H1 (cell line): ENCODE results near the gene PDK2.

Experiments
- RAD21 ChIP-seq, 2 experiments: IDR thresholded peaks in 1 of 2; conservative IDR thresholded peaks in 1 of 2; 2 replicates each; pipeline ENCODE4 v1.6.1; 2011; ENCODE audit warnings: low read depth in 2 of 2, low read length in 2 of 2, improper control_type of control experiment in 1 of 2, inconsistent platforms in 1 of 2, mild to moderate bottlenecking in 1 of 2, moderate library complexity in 1 of 2
- SIN3A ChIP-seq, 2 experiments: IDR thresholded peaks in 1 of 2; conservative IDR thresholded peaks in 1 of 2; 2 replicates each; pipeline ENCODE4 v1.6.1; 2011 to 2012; ENCODE audit warnings: low read length in 2 of 2, improper control_type of control experiment in 1 of 2, low read depth in 1 of 2, mild to moderate bottlenecking in 1 of 2
- TF ChIP-seq, protein P1 (sequence below), 3 experiments: IDR thresholded peaks; 1 replicate in 2 of 3; 2 replicates in 1 of 3; pipeline versions ENCODE4 v1.5.1 to v1.6.1; 2011; ENCODE audit warnings: low read length in 3 of 3, mild to moderate bottlenecking in 3 of 3, inconsistent platforms in 2 of 3, low read depth in 1 of 3, moderate library complexity in 1 of 3; ENCODE audit not compliant: insufficient read depth in 1 of 3; ENCODE audit errors: control extremely low read depth in 1 of 3

DNA sequence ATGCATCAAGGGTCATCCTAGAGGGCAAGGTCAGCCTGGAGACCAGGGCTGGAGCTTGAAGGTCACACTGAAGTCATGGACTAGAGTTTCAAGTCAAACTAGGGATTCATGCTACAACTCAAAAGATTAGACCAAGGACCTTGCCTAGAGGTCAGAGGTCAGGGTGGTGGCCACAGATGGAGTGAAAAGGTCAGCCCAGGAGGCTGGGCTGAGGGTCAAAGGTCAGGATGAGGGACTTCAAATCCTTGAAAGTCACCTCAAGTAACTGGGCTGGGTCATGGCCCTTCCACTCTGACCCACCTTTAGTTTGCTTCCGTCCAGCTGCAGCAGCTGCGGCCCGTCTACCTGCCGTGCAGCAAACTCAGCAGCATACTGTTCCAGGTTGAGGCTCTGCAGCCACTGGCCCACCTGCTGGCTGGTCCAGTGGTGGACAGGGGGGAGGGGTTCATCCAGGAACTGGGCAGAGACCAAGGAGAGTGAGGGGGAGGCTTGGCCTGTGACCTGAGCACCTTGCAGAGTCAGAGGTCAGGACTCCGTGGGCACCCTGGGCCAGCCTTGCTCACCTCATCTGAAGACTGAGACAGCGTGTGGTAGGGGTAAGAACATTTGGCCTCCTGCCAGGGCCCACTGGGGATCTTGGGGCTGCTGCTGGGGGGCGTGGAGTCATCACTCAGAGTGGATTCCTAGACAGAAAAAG, 18.6 kb downstream of the PDK2 start:
- no peak for TF ChIP-seq SIN3A (conservative IDR thresholded peaks at IDR 0.05 in 1 of 2, IDR thresholded peaks at IDR 0.05 in 1 of 2; ENCODE audit: low read depth in 1 of 2, low read length in 2 of 2)
- TF ChIP-seq, protein P1, sequence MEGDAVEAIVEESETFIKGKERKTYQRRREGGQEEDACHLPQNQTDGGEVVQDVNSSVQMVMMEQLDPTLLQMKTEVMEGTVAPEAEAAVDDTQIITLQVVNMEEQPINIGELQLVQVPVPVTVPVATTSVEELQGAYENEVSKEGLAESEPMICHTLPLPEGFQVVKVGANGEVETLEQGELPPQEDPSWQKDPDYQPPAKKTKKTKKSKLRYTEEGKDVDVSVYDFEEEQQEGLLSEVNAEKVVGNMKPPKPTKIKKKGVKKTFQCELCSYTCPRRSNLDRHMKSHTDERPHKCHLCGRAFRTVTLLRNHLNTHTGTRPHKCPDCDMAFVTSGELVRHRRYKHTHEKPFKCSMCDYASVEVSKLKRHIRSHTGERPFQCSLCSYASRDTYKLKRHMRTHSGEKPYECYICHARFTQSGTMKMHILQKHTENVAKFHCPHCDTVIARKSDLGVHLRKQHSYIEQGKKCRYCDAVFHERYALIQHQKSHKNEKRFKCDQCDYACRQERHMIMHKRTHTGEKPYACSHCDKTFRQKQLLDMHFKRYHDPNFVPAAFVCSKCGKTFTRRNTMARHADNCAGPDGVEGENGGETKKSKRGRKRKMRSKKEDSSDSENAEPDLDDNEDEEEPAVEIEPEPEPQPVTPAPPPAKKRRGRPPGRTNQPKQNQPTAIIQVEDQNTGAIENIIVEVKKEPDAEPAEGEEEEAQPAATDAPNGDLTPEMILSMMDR (IDR thresholded peaks at IDR 0.05; ENCODE audit: control extremely low read depth in 1 of 3, insufficient read depth in 1 of 3, low read depth in 1 of 3, low read length in 3 of 3), result no peak
- TF ChIP-seq RAD21 (IDR thresholded peaks at IDR 0.05 in 1 of 2, conservative IDR thresholded peaks at IDR 0.05 in 1 of 2; ENCODE audit: low read depth in 2 of 2, low read length in 2 of 2), result no peak
